ENCODE data around the gene KCTD16.

- no peak for TF ChIP-seq EZH2 (IDR thresholded peaks at IDR 0.05)
- no peak for TF ChIP-seq CTCF (IDR thresholded peaks at IDR 0.05 in 2 of 3, conservative IDR thresholded peaks at IDR 0.05 in 1 of 3; ENCODE audit: borderline replicate concordance in 1 of 3, insufficient read depth in 1 of 3, low read depth in 2 of 3, low read length in 2 of 3)
- no peak for TF ChIP-seq POLR2AphosphoS5 (IDR thresholded peaks at IDR 0.05; ENCODE audit: low read depth, low read length)
- TF ChIP-seq CEBPB (IDR thresholded peaks at IDR 0.05; ENCODE audit: low read depth) = no peak
- TF ChIP-seq TCF7L2 (IDR thresholded peaks at IDR 0.05; ENCODE audit: borderline replicate concordance, extremely low read depth, insufficient read depth, insufficient read length) = no peak
- no peak for TF ChIP-seq POLR2A (IDR thresholded peaks at IDR 0.05; ENCODE audit: borderline replicate concordance, extremely low read depth, insufficient read depth, insufficient read length)
- TF ChIP-seq REST (IDR thresholded peaks at IDR 0.05; ENCODE audit: low read depth) = no peak
- no peak for TF ChIP-seq ZBTB33 (IDR thresholded peaks at IDR 0.05; ENCODE audit: extremely low read depth, insufficient replicate concordance, low read length)
- TF ChIP-seq ZNF274 (IDR thresholded peaks at IDR 0.05; ENCODE audit: low read depth, low read length) = no peak
Measured at GRCh38 chr5:144406442-144406841, 235.8 kb downstream of the KCTD16 start.

All from HCT116 (cell line).